Occipital lobe (tissue), 2 donors: Measurements from ENCODE around the gene HSH2D. TPM values are rescaled to one million over a fixed set of nuclear protein-coding genes. Genes with fewer than 3 reads are reported as not detected.

Experiments used
- small RNA-seq: library from RNA; depleted of rRNA; stranded (forward); fragments of <200 nt; gene quantifications from one replicate; pipeline ENCODE3, GENCODE V24; 2014
- total RNA-seq: library from RNA; depleted of rRNA; stranded (reverse); fragments of >200 nt; gene quantifications from one replicate; pipeline ENCODE4 v1.2.3, GENCODE V29; 2014

The HSH2D gene
- total RNA-seq, 1 donor from 2014 or later: not detected

Small RNA genes within 50 kb of the gene (small RNA-seq; reads per million reads assigned to genes)
- gene RF00017: not detected

Other genes with a start within 250 kb of the HSH2D start
- not detected for gene CYP4F2, start 245.6 kb upstream of the HSH2D start, total RNA-seq
- 0.16 TPM for gene CYP4F11, start 209.2 kb upstream of the HSH2D start, total RNA-seq
- not detected for gene OR10H4, start 194.7 kb upstream of the HSH2D start, total RNA-seq
- 94.8 TPM for gene TPM4, start 67.2 kb upstream of the HSH2D start, total RNA-seq
- gene RAB8A, start 31.8 kb upstream of the HSH2D start, total RNA-seq: 33.7 TPM
- gene CIB3, start 29.8 kb downstream of the HSH2D start, total RNA-seq: not detected
- 89.1 TPM for gene FAM32A, start 41.7 kb downstream of the HSH2D start, total RNA-seq
- gene AP1M1, start 54.2 kb downstream of the HSH2D start, total RNA-seq: 42.9 TPM
- gene KLF2, start 181.1 kb downstream of the HSH2D start, total RNA-seq: 3.1 TPM